NCI-H510A treated with DMSO at 0.1 percent for 48 hours (cell line): ENCODE measurements around the gene WNT5B.

Experiments used
- DNase-seq: peaks from one replicate; lab custom pipeline; 2025; lab: John Stamatoyannopoulos, UW

Gene WNT5B

GRCh38 chr12:1628666-1629337 lies at the start of gene WNT5B:
Gene WNT5B (plus strand): TSS chr12:1629231. CDS start chr12:1631355, 2,124 bp downstream.
- no peak for DNase-seq

DNA sequence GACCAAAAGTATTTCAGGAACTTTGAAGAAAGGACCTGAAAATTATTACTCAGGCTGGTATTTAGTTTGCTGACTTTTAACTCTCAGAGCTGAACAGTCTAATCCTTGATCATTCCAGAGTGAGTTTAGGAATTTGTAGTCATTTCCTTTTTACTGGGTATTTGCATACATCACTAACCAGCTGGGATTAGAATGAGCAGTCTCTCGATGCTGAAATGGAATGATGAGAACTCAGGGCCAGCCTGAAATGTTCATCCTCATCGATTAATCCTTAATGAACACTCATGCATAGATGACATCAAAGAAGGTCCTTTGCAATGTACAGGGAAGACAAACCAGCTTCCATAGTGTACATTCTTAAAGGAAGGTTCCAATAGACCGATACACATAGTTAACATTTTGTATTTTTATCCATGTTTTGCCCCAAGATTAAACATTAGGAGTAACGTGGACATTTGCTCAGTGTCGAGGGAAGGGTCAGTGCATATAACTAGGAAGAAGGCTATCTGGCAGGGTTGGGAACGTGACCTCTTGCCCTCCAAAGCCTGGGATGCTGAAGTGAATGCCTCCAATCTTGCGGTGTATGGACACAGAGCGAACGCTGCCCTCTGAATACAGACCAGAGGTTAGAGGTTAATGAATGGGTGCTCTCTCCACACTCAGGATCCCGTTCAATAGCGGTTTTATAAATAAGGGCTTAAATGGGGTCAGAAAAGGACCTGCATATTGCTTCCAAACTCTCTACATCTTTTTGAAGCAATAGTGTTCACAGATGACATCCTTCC lies 49.2 kb upstream of the WNT5B start:
- no peak for DNase-seq

DNA sequence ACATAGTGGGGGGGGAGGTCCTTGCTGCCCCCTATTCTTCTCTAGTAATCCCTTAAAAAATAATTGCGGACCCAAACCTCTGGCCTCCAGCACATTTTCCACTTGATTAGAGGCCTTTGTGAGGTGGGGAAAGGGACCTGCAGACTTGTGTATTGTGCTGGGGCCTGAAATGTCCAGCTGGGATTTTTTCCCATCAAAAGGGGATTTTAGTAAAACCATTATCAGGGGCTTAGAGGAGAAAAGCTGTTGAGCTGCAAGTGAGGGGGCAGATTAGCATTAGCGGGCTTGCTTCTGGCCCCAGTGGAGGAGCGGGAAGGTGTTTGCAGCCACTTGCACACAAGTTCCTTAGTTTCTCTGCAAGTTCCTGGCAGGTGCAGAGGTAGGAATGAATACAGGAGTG lies 48.5 kb upstream of the WNT5B start:
- DNase-seq, result no peak

DNA sequence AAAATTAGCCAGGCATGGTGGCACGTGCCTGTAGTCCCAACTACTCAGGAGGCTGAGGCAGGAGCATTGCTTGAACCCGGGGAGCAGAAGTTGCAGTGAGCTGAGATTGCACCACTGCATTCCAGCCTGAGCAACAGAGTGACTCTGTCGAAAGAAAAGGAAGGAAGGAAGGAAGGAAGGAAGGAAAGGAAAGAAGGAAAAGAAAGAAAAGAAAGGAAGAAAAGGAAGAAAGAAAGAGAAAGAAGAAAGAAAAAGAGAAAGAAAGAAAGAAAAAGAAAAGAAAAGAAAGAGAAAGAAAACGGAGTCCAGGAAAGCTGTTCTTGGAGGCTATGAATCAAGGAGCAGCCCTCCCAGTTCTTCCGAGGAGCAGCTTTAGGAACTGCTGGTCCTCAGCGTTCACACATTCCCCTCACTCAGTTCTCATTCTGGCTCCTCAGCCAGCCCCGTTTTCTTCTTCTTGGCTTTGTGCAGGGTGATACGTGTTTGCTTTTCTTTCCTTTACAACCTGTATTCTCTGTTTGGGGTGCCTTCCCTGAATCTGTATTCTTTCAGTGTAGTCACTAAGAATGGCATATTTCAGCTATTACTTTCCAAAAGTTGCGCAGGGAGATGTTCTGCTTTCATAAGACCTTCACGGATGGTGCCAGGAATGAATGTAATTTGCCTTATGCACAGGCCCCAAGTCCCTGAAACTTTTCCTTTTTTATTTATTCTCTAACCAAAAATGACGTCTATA lies 46.9 kb upstream of the WNT5B start:
- no peak for DNase-seq

DNA sequence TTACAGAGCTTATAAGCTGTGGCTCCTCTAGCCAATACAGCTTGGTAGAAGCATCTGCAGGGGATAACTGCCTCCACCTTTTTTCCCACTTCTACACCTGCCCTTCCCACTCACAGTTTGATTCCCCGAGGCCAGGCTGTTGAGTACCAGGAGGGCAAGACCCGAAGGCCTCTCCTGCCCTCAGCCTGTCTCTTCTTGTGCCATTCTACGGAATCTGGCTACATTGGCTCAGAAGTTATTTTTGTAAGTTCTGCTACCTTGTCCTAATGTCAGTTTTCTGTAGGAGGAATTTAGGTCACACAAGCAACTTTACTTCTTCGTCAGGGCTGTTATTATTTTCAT lies 46.4 kb upstream of the WNT5B start:
- no peak for DNase-seq

GRCh38 chr12:1583421-1584078 lies 45.5 kb upstream of the WNT5B start:
- DNase-seq, result peak; percentile 82

DNA sequence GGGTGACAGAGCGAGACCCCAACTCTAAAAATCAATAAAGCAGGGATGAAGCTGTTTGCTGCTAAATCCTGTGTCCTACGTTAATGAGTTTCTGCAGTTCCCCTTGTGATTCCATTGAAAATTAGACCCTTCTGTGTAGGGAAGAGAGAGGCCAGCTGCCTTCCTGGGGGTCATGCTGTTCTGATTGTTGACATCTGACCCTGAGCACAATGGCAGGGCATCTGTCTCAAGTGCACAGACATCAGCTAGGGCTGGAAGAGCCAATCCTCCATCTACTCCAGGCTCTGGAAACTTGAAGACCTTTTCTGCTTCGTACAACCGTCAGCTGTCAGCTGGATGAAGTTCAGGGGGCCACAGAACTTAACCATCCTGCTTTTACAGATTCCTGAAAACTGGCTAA lies 44.7 kb upstream of the WNT5B start:
- DNase-seq, result no peak

GRCh38 chr12:1587927-1588574 lies 41.0 kb upstream of the WNT5B start:
- DNase-seq, result no peak

DNA sequence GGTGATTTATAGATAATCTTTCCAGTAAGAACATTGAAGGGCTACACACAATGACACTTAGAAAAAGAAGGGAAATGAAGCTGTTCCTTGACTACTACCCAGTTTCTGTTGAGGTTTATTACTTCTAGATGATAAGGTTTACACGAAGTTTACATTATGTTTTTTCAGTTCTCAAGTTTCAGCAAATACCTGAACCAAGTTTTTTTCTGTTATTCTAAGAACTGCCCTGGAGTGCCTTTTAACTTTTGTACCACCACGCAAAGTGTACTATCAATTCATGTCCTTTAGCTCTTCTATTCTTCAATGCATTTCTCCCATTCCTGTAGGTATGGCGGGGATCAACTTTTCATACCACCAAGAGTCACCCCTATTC lies 40.5 kb upstream of the WNT5B start:
- no peak for DNase-seq

DNA sequence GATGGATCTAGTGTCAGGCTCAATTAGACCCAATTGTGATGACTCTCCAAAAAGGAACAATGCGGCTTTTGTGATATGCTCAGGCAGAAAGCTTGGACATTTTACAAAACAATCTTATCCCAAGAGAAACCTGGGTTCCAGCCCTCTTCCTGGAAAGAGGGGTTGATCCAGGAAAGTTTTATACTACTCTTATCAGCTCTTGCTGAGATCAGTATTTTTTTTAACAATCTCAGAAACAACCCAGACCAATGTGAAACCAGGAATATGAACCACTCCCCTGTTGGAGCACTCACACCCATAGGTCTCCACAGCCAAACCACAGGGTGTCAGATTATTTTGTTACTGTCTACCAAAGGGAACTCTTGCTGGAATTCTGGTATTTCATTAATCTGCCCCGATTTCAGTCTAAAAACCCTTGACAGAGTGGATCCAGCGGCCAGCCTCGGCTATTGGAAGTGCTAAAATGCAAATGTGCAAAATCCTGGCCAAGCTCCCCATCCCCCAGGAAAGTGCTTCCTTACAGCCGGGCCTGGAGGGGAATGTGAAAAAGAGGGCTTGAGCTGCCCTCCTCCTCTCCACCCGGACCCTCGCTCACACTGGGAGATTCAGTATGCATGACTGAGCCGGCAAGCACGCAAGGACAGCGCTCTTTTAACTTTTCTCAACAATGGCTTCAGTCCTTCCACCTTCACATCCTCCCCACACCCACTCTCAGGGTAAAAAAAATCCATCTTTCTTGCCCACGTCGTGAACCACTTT lies 38.6 kb upstream of the WNT5B start:
- no peak for DNase-seq

GRCh38 chr12:1591034-1591433 lies 38.0 kb upstream of the WNT5B start:
- DNase-seq, result peak; percentile 34

- no peak for DNase-seq
Measured at GRCh38 chr12:1591543-1591942, 37.5 kb upstream of the WNT5B start.

DNA sequence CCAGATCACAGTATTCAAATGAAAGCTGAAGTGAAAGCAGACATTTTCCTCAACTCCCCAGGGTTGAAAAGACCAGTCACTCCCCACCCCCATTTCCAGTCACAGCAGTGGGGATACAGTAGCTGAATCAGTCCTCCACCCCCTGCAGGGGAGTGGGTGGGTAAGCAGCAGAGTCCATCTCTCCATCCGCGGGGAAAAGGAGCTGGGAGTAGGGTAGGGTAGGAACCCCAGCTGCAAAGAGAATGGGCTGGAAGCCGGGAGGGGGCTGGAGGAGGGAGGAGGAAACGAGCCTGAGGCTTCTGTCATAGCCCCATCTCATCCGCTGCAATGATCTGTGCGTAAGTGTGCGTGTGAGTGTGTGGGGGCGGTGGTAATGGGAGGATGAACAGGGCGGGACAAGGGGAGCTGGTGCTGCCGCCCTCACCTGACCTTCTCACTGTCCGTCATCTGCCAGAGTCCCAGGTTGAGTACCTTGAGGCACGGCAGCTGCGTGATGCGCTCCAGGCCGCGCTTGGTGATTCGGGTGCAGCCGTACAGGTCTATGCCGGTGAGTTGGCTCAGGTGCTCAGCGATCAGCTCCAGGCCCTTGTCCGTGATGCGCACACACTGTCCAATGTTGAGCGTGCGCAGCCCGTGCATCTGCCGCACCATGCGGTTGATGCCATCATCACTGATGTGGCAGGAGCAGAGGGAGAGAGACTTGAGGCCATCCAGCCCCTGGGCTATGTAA lies 36.4 kb upstream of the WNT5B start:
- DNase-seq, result peak; percentile 61

DNA sequence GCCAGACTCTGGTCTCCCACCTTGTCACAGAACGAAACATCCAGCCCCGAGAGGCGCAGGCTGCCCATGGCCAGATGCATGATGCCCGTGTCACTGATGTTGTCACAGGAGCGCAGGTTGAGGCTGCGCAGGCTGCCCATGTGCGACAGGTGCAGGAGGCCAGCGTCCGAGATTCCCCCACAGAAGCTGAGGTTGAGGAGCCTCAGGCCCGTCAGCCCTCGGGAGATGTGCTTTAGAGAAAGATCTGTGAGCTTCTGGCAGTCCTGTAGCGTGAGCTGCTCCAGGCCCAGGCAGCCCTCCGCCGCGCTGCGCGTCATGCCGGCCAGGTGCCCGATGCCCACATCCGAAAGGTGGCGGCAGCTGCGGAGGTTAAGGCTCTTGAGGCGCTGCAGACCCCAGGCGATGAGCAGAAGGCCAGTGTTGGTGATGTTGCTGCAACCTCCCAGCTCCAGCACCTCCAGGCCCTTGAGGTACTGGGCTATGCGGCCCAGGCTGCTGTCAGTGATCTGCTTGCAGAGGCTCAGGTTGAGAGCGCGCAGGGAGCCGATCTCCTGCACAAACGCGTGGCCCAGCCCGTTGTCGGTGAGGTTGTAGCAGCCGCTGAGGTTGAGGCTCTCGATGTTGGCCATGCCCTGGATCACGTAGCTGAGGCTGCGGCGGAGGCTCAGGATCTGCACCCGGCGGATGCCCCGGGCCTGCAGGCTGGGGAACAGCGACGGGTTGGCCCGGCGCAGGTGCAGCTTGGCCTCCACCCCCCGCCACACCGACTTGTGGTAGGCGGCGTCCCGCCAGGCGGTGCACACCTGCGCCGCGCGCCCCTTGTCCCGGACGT lies 35.6 kb upstream of the WNT5B start:
- DNase-seq, result peak; percentile 54

GRCh38 chr12:1594006-1594260 lies 35.1 kb upstream of the WNT5B start:
- peak; percentile 54 for DNase-seq

DNA sequence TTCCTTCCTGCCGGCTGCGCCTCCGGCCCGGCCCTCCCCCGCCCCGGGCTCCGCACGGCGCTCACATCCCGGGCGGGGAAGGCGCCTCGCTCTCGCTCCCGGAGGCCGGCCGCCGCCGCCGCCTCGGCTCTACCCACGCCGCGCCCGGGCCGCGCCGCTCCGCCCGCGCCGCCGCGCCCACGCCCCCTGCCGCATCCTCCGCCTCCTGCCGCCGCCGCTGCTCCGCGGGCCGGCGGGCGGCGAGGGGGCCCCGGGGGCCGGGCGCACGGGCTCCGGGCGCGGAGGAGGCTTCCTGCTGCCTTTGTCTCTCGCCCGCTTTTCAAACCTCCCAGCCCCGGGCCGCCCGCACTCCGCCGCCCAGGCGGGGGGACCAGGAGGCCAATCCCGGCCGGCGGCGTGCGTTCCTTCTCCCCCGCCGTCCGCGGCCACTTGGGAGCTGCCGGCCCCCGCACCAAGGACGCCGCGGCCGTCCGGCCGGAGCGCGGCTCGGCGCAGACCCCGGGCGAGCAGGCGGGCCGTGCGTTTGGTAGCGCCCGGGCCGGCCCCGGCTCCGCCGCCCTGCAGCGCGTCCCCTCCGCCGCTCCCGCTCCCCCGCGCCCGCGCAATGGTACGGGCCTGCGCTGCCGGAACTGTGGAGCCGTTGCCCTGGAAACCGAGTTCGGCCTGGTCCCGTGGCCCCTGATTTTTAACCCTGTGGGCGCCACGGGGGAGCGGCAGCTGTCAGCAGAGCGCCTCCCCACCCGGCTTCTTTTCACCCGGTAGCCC lies 34.6 kb upstream of the WNT5B start, which contains the start of gene FBXL14:
Gene FBXL14, minus strand, starts transcription at position 321 of the 765 bp plus-strand sequence. CDS start 515 bp downstream, outside the sequence.
- peak; percentile 80 for DNase-seq

- DNase-seq, result no peak
Measured at GRCh38 chr12:1595026-1595561, 33.9 kb upstream of the WNT5B start.

- DNase-seq, result no peak
Measured at GRCh38 chr12:1595690-1596347, 33.2 kb upstream of the WNT5B start.
